Calu3 (cell line): ENCODE data around the gene SLC2A1. TPM values are rescaled to one million over a fixed set of nuclear protein-coding genes. Genes with fewer than 3 reads are reported as not detected.

Experiments used
- BruUV-seq: library from RNA; stranded (reverse); fragments of 400-500 nt; replicated peaks from 2 replicates; lab custom pipeline; 2021; lab: Mats Ljungman, UMichigan
- CTCF ChIA-PET: fragments of 300-600 bp; sonication (Branson Sonifier 250); formaldehyde crosslinking; loops from one replicate; lab custom pipeline; 2022; ENCODE audit warnings: antibody characterized with exemption; lab: Charles Lee
- DNase-seq: peaks from one replicate; pipeline ENCODE4 v3.0.0; 2022
- H3K27ac Mint-ChIP-seq: one replicate; pipeline ENCODE4 v1.8.0; 2022; ENCODE audit warnings: mixed read lengths; ENCODE audit not compliant: unreplicated experiment
- H3K27me3 Mint-ChIP-seq: one replicate; pipeline ENCODE4 v1.8.0; 2022; ENCODE audit warnings: mixed read lengths; ENCODE audit not compliant: unreplicated experiment
- H3K36me3 Mint-ChIP-seq: one replicate; pipeline ENCODE4 v1.8.0; 2022; ENCODE audit warnings: mild to moderate bottlenecking, moderate library complexity, mixed read lengths; ENCODE audit not compliant: insufficient read depth, unreplicated experiment
- H3K4me1 Mint-ChIP-seq: one replicate; pipeline ENCODE4 v1.8.0; 2022; ENCODE audit warnings: mild to moderate bottlenecking, low read depth, mixed read lengths; ENCODE audit not compliant: unreplicated experiment
- H3K4me3 Mint-ChIP-seq: one replicate; pipeline ENCODE4 v1.8.0; 2022; ENCODE audit warnings: mild to moderate bottlenecking, low read depth, moderate library complexity, mixed read lengths; ENCODE audit not compliant: unreplicated experiment
- H3K9me3 Mint-ChIP-seq: one replicate; pipeline ENCODE4 v1.8.0; 2022; ENCODE audit warnings: low read depth, mixed read lengths; ENCODE audit not compliant: unreplicated experiment
- intact Hi-C: fragments of 100-400 bp; cut with micrococcal nuclease; formaldehyde crosslinking; loops from one replicate; pipeline ENCODE4 v1.10.0; 2022; ENCODE audit not compliant: unreplicated experiment
- total RNA-seq: library from RNA; stranded (reverse); gene quantifications from 2 replicates; pipeline ENCODE4 v1.2.3, GENCODE V29; 2022
- TF ChIP-seq, protein P1 (sequence below): fragments of 200-600 bp; IDR thresholded peaks from one replicate; pipeline ENCODE4 v1.8.0; 2022; ENCODE audit warnings: antibody characterized with exemption; ENCODE audit not compliant: unreplicated experiment

SLC2A1 gene
- total RNA-seq, 1 experiment from 2014 or later = 183 TPM

GRCh38 chr1:42877380-42877779 lies 81.3 kb downstream of the SLC2A1 start:
- TF ChIP-seq, protein P1, sequence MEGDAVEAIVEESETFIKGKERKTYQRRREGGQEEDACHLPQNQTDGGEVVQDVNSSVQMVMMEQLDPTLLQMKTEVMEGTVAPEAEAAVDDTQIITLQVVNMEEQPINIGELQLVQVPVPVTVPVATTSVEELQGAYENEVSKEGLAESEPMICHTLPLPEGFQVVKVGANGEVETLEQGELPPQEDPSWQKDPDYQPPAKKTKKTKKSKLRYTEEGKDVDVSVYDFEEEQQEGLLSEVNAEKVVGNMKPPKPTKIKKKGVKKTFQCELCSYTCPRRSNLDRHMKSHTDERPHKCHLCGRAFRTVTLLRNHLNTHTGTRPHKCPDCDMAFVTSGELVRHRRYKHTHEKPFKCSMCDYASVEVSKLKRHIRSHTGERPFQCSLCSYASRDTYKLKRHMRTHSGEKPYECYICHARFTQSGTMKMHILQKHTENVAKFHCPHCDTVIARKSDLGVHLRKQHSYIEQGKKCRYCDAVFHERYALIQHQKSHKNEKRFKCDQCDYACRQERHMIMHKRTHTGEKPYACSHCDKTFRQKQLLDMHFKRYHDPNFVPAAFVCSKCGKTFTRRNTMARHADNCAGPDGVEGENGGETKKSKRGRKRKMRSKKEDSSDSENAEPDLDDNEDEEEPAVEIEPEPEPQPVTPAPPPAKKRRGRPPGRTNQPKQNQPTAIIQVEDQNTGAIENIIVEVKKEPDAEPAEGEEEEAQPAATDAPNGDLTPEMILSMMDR = no peak
- H3K27ac Mint-ChIP-seq = no peak overlapping the region

GRCh38 chr1:42876009-42876408 lies 82.7 kb downstream of the SLC2A1 start:
- H3K4me3 Mint-ChIP-seq = no peak overlapping the region
- H3K9me3 Mint-ChIP-seq = peaks cover 7% of the 10 kb centered on the region
- H3K36me3 Mint-ChIP-seq = no peaks in the 10 kb centered on the region
- CTCF ChIA-PET = no interaction called here
- no peaks in the 10 kb centered on the region for H3K4me1 Mint-ChIP-seq
- BruUV-seq = no TSS peak
- intact Hi-C loops = no loop called here
- TF ChIP-seq, protein P1 = no peak
- no peak overlapping the region for H3K27ac Mint-ChIP-seq
- peaks cover 65% of the 10 kb centered on the region for H3K27me3 Mint-ChIP-seq
- DNase-seq = no peak

More at GRCh38 chr1:42877380-42877779, 81.3 kb downstream of the SLC2A1 start:
- H3K4me1 Mint-ChIP-seq = no peaks in the 10 kb centered on the region
- H3K36me3 Mint-ChIP-seq = no peaks in the 10 kb centered on the region
- intact Hi-C loops = no loop called here
- CTCF ChIA-PET = no interaction called here
- no peak overlapping the region for H3K4me3 Mint-ChIP-seq
- BruUV-seq = no TSS peak
- peaks cover 57% of the 10 kb centered on the region for H3K27me3 Mint-ChIP-seq
- DNase-seq = no peak
- H3K9me3 Mint-ChIP-seq = peaks cover 7% of the 10 kb centered on the region

Other genes with a start within 250 kb of the SLC2A1 start
- gene CLDN19, start 218.6 kb downstream of the SLC2A1 start, total RNA-seq = not detected in 2 replicates
- gene P3H1, start 191.8 kb downstream of the SLC2A1 start, total RNA-seq = 27.9 and 35.1 TPM in 2 replicates
- 7.7 and 9.4 TPM in 2 replicates for gene C1orf50, start 191.6 kb downstream of the SLC2A1 start, total RNA-seq
- gene TMEM269, start 173.9 kb downstream of the SLC2A1 start, total RNA-seq = 0.94 and 1.7 TPM in 2 replicates
- gene ERMAP, start 141.7 kb downstream of the SLC2A1 start, total RNA-seq = 8.0 and 9.3 TPM in 2 replicates
- 10.1 and 10.8 TPM in 2 replicates for gene SVBP, start 141.5 kb downstream of the SLC2A1 start, total RNA-seq
- 11.8 and 12.0 TPM in 2 replicates for gene ZNF691, start 112.3 kb downstream of the SLC2A1 start, total RNA-seq
- gene EBNA1BP2, start 213.4 kb upstream of the SLC2A1 start, total RNA-seq = 128 and 132 TPM in 2 replicates
- gene CFAP57, start 213.5 kb upstream of the SLC2A1 start, total RNA-seq = 0.26 and 0.56 TPM in 2 replicates